A549 (cell line): ENCODE results near the gene GPSM1.

Experiments used
- GATA3 ChIP-seq: IDR thresholded peaks from 2 replicates; pipeline ENCODE4 v1.6.1; 2012; ENCODE audit warnings: borderline replicate concordance
- POLR2A ChIP-seq: IDR thresholded peaks from 2 replicates; pipeline ENCODE4 v1.6.1; 2012; ENCODE audit warnings: mild to moderate bottlenecking, low read length
- TF ChIP-seq, protein P1 (sequence below): fragments of >200 bp; sonication (Bioruptor Twin); formaldehyde crosslinking; IDR thresholded peaks from 3 replicates; pipeline ENCODE4 v1.5.1; 2016

DNA sequence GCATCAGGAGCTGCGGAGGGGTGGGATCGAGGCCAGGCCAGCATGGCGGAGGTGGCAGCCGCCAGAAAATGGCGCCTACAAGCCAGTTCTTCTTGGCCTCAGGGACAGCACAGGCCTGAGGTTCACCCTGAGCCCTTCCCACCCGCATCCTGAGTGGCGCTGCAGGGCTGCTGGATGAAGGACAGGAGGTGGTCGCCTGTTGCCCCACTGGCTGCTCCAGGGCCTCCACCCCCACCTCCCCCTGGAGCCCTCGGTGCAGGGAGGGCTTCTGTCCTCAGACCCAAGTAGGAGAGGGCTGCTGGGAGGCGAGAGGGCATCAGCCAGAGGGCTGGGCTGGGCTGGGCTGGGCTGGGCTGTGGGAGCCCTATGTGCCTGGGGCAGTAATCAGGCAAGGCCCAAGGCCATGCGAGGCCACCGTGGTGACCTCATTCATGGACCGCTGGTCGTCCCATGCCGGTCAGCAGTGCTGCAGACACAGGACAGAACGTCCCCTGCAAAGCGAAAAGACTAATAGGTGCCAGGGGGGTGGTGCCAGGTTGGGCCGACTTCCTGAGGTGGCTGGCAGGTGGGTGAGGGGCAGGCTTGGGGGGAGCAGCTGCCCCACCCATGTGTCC, 13.8 kb downstream of the GPSM1 start:
- TF ChIP-seq GATA3 (no peak), POLR2A (no peak)
- TF ChIP-seq, protein P1, sequence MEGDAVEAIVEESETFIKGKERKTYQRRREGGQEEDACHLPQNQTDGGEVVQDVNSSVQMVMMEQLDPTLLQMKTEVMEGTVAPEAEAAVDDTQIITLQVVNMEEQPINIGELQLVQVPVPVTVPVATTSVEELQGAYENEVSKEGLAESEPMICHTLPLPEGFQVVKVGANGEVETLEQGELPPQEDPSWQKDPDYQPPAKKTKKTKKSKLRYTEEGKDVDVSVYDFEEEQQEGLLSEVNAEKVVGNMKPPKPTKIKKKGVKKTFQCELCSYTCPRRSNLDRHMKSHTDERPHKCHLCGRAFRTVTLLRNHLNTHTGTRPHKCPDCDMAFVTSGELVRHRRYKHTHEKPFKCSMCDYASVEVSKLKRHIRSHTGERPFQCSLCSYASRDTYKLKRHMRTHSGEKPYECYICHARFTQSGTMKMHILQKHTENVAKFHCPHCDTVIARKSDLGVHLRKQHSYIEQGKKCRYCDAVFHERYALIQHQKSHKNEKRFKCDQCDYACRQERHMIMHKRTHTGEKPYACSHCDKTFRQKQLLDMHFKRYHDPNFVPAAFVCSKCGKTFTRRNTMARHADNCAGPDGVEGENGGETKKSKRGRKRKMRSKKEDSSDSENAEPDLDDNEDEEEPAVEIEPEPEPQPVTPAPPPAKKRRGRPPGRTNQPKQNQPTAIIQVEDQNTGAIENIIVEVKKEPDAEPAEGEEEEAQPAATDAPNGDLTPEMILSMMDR = no peak
